Anterior cingulate cortex (tissue), 58 donors: ENCODE results near the gene NCKIPSD.
A peak's percentile ranks its signal among the peaks of the same experiment; 100 is the strongest.

Experiments
- DNase-seq, 58 donors: peaks; one replicate each; lab custom pipeline; 2025; lab: John Stamatoyannopoulos, UW

Gene NCKIPSD

GRCh38 chr3:48697952-48698351 is 12.2 kb upstream of the NCKIPSD start:
- no peak for DNase-seq

DNA sequence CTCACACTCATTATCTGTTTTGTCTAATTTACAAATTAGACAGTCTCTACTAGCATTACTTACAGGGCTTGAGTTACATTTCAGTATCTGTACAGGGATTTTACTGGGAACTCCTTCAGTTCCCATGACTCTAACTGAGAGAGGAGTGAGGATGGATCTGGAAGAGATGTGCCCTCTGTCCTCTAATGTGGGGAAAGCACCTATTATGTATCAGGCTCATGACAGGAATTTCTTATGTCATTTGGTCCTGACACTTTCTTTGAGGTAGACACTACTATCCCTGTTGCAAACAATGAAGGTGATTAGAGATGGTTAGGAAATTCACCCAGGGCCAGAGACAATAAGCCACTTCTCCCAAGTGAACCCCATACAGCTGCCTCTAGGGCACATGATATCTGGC is 10.9 kb upstream of the NCKIPSD start:
- DNase-seq = no peak

GRCh38 chr3:48696156-48696555 is 10.4 kb upstream of the NCKIPSD start:
- no peak for DNase-seq

DNA sequence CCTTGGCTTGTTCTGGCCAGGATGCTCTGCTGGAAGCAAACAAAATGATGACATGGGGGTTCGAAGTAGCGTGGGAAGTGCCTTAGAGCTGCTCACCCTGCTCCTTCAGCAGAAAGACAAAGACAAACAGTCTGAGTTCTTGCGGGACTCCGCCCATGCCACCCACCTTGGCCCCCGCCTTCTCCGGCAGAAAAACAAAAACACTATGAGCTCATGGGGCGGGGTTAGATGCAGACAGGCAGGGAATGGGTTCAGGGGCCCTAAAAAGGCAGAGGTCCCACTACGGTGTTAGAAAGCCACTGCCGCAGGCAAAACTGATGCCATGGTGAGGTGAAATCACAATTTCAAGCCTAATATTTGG is 9.7 kb upstream of the NCKIPSD start:
- DNase-seq = peak in 19 of 58 donors; percentile 17 to 57 (median 30)

- peak in 54 of 58 donors; percentile 13 to 85 (median 58) for DNase-seq
Measured at GRCh38 chr3:48694610-48695392, 9.1 kb upstream of the NCKIPSD start.

GRCh38 chr3:48693826-48694225 is 8.1 kb upstream of the NCKIPSD start:
- no peak for DNase-seq

DNA sequence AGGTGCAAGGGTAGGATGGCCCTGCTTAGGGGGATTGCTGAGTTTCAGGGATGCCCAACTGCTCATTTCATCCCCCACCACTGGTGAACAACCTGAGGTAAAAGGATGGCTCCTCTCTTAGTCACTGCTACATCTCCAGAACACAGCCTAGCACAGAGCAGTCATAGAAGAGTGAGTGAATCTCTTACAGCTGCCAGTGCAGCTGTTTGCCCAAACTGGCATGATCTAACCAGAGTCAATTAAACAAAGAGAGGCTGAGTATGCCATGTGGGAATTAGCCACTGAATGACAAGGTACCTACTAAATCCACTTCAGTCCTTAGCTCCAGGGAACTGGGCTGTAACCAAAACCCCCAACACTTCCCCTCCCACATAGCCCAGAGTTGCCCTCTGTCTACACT is 6.8 kb upstream of the NCKIPSD start:
- DNase-seq = peak in 7 of 58 donors; percentile 10 to 30 (median 21)

DNA sequence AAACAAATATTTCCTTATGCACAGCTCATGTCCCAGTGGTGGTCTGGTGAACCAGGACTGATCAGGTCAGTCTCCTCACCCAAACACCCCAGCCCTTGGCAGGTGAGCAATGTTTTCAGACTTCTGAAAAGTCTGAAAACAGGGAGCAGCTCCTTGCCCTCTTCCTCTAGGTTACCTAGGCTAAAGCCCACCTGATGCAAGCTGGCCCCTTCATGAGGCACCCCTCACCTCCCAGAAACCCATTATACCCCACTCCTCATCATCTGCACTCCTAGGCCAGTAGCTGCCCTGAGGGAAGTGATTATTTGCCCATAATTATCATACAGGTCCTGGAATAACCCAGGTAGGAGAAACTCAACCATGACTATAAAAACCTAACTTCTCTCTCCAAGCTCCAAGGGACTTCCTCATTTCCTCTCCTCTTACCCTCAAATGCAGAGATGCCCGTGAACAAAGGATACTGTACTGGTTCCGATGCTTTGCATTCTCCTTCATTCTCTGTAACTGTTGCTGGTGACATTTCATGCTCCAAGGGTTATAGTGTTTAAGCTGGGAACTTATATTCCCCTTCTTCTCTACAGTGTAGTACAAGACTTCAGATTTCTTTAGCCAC is 5.2 kb upstream of the NCKIPSD start:
- no peak for DNase-seq

GRCh38 chr3:48689384-48689783 is 3.7 kb upstream of the NCKIPSD start:
- DNase-seq = no peak

DNA sequence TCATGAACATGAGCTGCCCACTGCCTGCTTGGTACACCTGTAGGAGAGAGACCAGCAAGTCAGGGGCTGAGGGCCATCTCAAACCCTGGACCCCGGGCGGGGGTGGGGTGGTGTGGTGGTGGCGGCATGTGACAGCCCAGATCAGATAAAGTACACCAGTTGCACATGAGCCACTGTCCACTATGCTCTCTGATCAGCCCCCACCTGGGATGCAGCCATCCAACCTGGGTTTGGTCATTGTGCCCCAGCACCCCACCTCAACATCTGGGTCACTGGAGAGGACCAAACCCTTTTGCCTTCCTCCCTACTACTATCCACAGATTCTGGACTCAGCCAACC is 3.0 kb upstream of the NCKIPSD start:
- DNase-seq = no peak

GRCh38 chr3:48688032-48688736 is 2.5 kb upstream of the NCKIPSD start:
- no peak for DNase-seq

DNA sequence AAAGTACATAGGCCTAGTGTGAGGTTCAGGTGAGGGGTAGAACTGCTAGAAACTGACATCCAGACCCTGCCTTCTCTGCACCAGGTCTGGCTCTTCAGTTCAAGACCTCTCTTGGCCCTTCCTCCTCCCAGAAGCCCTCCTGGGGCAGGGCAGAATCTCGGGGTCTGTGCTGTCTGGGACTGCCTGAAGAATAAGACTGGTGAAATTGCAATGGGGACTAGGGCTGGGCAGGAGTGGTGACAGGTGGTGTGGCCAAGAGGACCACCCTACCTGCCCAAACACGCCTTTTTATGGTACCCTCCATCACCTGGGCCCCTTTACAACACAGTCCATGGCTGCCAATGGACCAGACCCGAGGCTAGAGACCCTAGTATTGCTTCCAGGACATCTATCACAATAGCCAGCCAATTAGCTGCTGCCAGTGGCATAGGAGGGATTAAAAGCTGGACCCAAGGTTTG is 1.5 kb upstream of the NCKIPSD start:
- DNase-seq = no peak

DNA sequence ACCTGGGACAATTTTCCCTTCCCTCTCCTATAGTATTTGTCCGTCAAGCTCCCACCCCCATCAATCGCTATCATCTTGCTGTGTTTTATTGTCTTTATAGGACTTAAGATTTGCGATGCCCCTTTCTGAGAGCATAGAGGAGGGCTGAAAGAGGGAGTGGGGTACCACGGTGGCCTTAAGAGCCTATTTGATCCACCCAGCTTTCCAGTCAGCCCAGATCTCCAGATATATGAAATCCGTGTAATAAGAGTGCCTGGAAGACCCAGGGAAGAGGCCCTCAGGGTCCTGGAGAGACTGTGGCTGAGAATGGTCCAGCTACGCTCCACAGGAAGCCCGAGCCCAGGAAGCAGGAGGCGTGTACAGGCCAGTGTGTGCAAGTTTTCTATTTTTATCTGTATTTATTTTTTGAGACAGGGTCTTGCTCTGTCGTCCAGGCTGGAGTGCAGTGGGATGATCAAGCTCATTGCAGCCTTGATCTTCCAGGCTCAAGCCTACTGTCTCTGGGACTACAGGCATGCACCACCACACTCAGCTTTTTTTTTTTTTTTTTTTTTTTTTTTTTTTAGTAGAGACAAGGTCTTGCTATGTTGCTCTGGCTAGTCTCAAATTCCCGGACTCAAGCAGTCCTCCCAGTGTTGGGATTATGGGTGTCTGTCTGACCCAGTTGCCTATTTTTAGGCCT is 964 bp upstream of the NCKIPSD start:
- no peak for DNase-seq

GRCh38 chr3:48685293-48685602 is 467 bp downstream of the NCKIPSD start:
- no peak for DNase-seq

DNA sequence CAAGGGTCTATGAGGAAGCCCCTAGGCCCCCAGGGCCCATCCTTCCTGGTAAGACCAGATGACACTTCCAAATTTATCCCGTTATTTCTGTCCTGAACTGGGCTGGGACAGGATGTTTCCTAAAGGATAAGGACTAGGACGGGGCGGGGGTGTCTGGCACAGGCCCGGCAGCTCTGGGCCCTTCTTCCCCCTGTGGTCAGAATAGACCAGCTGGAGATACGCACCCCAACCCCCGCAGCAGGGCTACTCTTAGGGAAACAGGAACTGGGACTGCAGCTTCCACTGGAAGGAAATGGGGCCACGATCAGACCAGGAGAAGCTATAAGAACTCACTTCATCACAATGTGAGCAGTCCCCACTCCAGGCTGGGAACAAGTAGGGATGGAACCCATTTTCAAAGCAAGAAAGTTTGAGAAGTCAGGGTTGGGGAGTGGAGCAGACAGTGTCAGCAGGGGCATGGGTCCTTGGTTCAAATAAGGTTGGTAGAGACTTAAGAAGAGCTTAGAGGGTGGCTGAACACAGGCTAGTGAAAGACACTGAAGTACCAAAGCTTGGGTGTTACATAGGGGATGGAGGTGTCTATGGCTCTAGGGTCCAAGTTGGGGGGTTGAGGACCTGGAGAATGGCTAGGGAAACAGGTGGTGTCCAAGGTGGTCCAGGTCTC is 1.1 kb downstream of the NCKIPSD start:
- peak in 7 of 58 donors; percentile 10 to 34 (median 19) for DNase-seq

- DNase-seq = peak in 1 of 58 donors; percentile 20
Measured at GRCh38 chr3:48684054-48684349, 1.7 kb downstream of the NCKIPSD start.

DNA sequence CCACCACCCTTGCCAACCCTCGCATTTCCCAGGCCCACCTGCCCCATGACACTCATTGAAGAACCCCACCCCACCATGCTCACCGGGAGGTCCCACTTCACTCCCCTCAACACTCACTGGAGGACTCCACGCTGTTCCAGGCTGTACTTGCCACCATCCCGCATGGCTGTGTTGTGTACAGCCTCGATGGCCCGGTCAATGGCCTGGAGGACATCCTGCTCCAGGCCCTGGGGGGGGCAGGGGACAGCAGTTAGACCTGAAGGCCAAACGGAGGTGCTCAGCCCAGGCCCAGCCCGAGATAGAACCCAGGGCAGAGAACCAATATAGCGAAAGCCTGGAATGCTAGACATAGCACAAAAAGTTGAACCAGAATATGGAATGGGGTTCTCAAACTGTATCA is 2.9 kb downstream of the NCKIPSD start:
- no peak for DNase-seq

- DNase-seq = no peak
Measured at GRCh38 chr3:48681974-48682610, 3.6 kb downstream of the NCKIPSD start.

GRCh38 chr3:48681541-48681880 is 4.2 kb downstream of the NCKIPSD start:
- DNase-seq = no peak

- DNase-seq = no peak
Measured at GRCh38 chr3:48680811-48681540, 4.7 kb downstream of the NCKIPSD start.
